ENCODE data around the gene ORC3.

The ORC3 gene

GRCh38 chr6:87574237-87574804 is 15.6 kb upstream of the ORC3 start:
- no peak overlapping the region for H3K27ac ChIP-seq
- TF ChIP-seq CTCF (IDR thresholded peaks at IDR 0.05), result no peak
- TF ChIP-seq ZFX (IDR thresholded peaks at IDR 0.05; ENCODE audit: borderline replicate concordance), result no peak

GRCh38 chr6:87575423-87575822 is 14.5 kb upstream of the ORC3 start:
- no peak overlapping the region for H3K27ac ChIP-seq

GRCh38 chr6:87583822-87584221 is 6.1 kb upstream of the ORC3 start:
- TF ChIP-seq ZFX (IDR thresholded peaks at IDR 0.05; ENCODE audit: borderline replicate concordance) (no peak), CTCF (IDR thresholded peaks at IDR 0.05) (no peak)
- H3K27ac ChIP-seq, result no peak overlapping the region

More at GRCh38 chr6:87575423-87575822, 14.5 kb upstream of the ORC3 start:
- TF ChIP-seq ZFX (IDR thresholded peaks at IDR 0.05; ENCODE audit: borderline replicate concordance), result no peak
- no peak for TF ChIP-seq CTCF (IDR thresholded peaks at IDR 0.05)

GRCh38 chr6:87586371-87587077 is 3.4 kb upstream of the ORC3 start:
- no peak for TF ChIP-seq ZFX (IDR thresholded peaks at IDR 0.05; ENCODE audit: borderline replicate concordance)
- TF ChIP-seq CTCF (IDR thresholded peaks at IDR 0.05), result no peak
- no peak overlapping the region for H3K27ac ChIP-seq

- TF ChIP-seq ZFX (IDR thresholded peaks at IDR 0.05; ENCODE audit: borderline replicate concordance) (no peak), CTCF (IDR thresholded peaks at IDR 0.05) (no peak)
Measured at GRCh38 chr6:87588756-87589407, 1.1 kb upstream of the ORC3 start.

GRCh38 chr6:87590417-87590880 is 514 bp downstream of the ORC3 start:
- peak overlapping the region; percentile 69 for H3K27ac ChIP-seq
- TF ChIP-seq CTCF (IDR thresholded peaks at IDR 0.05), result no peak
- TF ChIP-seq ZFX (IDR thresholded peaks at IDR 0.05; ENCODE audit: borderline replicate concordance), result no peak

More at GRCh38 chr6:87588756-87589407, 1.1 kb upstream of the ORC3 start:
- peak overlapping the region; percentile 69 for H3K27ac ChIP-seq

GRCh38 chr6:87590990-87591389 is 1.1 kb downstream of the ORC3 start:
- no peak for TF ChIP-seq ZFX (IDR thresholded peaks at IDR 0.05; ENCODE audit: borderline replicate concordance)
- no peak for TF ChIP-seq CTCF (IDR thresholded peaks at IDR 0.05)
- H3K27ac ChIP-seq, result no peak overlapping the region

All from 22Rv1 (cell line).